GM08714 (cell line): ENCODE results near the gene ZBTB46.
"Not testable (repeated sequence)": the region's sequence is repeated elsewhere in the genome, so short reads cannot be mapped to it uniquely, and the experiment has no call there.

ENCODE experiments used
- H3K4me3 ChIP-seq: fragments of 200-500 bp; sonication (Bioruptor generic); 2 replicates; pipeline ENCODE4 v1.5.1; 2014; ENCODE audit warnings: mild to moderate bottlenecking, low read length, inconsistent platforms
- ZNF274 ChIP-seq: IDR thresholded peaks from 2 replicates; pipeline ENCODE4 v1.6.1; 2012; ENCODE audit warnings: mild to moderate bottlenecking, low read depth, low read length

ZBTB46 gene

GRCh38 chr20:63861981-63862901 is 31.2 kb upstream of the ZBTB46 start:
- H3K4me3 ChIP-seq = no peak overlapping the region
- no peak for TF ChIP-seq ZNF274

GRCh38 chr20:63861365-63861934 is 30.4 kb upstream of the ZBTB46 start, which contains the start of gene ABHD16B:
Gene ABHD16B, plus strand, starts transcription at chr20:63861498. Its CDS starts 43 bp downstream, at chr20:63861541.
- H3K4me3 ChIP-seq = no peak within 1 kb of the TSS
- no peak for TF ChIP-seq ZNF274

- TF ChIP-seq ZNF274 = no peak
- no peak overlapping the region for H3K4me3 ChIP-seq
These were observed 29.4 kb upstream of the ZBTB46 start for GRCh38 chr20:63860325-63861051.

DNA sequence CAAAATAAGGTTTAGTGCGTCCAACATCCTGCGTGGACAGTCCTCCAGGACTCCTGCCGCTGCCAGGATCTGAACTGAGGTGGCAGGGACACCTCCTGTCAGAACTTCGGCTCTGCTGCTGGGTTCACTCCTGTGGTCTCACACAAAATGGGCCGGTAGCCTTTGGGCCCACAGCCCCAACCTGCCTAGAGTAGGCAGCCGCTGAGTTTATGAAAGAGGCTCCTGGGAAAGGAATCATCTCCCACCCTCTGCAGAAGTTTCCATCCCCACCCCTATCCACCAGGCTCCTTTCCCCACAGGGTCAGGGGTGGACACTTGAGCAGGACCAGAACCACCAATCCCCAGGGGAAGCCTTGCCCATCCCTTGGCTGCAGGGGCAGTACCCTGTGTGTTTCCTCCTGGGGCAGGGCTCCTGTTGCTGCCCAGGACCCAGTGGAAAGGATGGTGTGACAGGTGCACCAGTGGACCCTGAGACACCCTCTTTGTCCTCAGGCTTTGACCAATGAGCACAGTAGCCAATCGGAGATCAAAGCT is 28.2 kb upstream of the ZBTB46 start:
- no peak for TF ChIP-seq ZNF274
- H3K4me3 ChIP-seq = no peak overlapping the region

- H3K4me3 ChIP-seq = no peak overlapping the region
- no peak for TF ChIP-seq ZNF274
These were observed 27.5 kb upstream of the ZBTB46 start for GRCh38 chr20:63858393-63859165.

- H3K4me3 ChIP-seq = no peak overlapping the region
- no peak for TF ChIP-seq ZNF274
These were observed 26.8 kb upstream of the ZBTB46 start for GRCh38 chr20:63857764-63858392.

GRCh38 chr20:63856098-63856511 is 25.0 kb upstream of the ZBTB46 start:
- no peak overlapping the region for H3K4me3 ChIP-seq

DNA sequence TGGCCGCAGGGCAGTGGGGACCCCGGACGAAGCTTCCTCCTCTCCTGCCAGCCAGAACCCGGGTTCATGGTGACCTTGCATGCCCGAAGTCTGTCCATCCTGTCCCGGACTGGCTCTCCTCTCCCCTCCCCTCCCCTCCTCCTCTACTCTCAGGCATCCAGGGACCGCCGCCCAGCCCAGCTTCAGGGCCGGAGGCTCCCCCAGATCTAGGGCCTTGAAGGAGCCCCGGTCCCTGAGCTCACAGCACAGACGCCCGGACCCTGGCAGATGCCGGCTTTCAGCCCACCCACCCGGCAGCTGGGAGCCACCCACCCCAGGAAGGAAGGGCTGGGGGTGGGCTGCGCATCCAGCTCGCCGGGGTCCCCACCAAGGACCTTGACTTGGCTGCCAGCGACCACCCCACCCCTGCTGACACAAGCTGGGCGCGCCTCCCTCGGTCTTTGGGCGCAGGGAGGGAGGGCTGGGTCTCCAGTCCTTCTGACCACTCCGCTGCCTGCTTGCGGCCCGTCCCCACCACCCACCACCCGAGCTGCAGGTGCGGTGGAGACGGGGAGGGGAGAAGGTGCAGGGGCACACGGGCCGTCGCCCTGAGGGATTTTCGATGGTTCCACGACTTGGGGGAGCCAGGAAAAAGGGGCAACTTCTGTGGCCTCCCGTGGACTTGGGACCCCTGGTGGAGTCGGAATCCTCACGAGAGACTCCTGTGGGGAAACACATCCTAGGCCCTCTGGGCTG is 24.5 kb upstream of the ZBTB46 start:
- TF ChIP-seq ZNF274 = no peak

More at GRCh38 chr20:63856098-63856511, 25.0 kb upstream of the ZBTB46 start:
- no peak for TF ChIP-seq ZNF274

DNA sequence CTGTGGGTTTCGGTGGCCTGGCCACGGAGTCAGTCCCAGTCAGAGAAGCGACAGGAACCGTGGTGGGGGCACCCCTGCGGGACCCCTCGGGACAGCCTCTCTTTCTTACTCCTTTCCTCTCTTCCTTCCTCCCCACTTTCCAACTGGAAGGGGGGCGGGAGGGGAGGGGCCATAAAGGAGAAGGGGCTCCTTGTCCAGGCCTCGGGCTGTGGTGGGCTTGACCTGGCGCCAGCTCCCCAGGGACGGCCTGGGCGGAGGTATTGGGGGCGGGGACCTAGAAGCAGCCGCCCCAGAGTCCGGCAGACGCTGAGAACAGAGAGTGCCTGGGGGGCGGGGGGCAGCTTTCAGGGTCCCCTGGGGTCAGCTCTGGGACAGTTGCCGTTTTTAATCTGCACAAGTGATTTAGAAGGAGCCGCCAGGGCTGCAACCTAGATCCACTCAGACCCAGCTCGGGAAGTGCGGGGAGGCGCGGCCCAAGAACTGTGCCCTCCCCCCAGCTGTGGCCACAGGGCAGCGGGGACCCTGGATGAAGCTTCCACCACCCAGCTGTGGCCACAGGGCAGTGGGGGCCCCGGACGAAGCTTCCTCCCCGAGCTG is 23.8 kb upstream of the ZBTB46 start:
- no peak overlapping the region for H3K4me3 ChIP-seq
- TF ChIP-seq ZNF274 = no peak

More for the DNA sequence above, 24.5 kb upstream of the ZBTB46 start:
- H3K4me3 ChIP-seq = no peak overlapping the region

DNA sequence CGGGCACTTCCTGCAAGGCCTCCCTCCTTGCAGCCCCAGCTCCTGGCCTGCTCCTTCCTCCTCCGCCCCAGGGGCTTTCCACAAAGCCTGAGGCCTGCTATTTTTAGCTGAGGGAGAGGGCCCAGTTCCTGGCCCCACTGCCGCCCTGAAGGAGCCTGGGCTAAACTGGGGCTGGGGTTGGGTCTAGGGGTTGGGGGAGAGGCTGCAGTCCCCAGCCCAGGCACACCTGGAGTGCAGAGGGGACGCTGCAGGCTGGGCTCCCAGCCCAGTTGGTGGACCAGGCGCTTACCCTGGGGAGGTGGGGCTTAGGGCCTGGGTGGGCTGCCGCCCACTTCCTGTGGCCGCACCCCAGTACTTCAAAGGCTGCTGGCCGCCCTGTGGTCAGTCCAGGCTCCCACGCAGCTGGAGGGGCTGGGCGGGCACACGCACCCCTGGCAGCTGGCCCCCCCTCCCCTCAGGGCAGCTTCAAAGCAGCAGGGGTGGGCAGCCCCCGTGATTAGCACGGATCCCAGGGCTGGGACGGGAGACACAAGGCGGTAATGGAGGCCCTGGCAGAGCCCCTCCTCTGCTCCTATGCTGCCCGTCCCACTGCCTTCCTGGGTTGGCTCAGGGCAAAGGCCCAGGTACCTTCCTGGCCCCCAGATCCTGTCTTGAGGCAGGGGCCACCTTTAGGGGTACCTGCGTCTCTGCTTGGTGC is 23.2 kb upstream of the ZBTB46 start:
- H3K4me3 ChIP-seq = no peak overlapping the region
- TF ChIP-seq ZNF274 = no peak

DNA sequence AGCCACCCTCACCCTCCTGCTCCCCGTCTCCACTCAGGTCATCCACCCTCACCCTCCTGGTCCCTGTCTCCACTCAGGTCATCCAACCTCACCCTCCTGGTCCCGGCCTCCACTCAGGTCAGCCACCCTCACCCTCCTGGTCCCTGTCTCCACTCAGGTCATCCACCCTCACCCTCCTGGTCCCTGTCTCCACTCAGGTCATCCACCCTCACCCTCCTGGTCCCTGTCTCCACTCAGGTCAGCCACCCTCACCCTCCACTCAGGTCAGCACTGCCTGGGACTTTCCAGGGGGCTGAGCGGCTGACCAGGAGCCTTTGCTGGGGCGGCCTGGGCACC is 22.6 kb upstream of the ZBTB46 start:
- H3K4me3 ChIP-seq = not testable (repeated sequence)

DNA sequence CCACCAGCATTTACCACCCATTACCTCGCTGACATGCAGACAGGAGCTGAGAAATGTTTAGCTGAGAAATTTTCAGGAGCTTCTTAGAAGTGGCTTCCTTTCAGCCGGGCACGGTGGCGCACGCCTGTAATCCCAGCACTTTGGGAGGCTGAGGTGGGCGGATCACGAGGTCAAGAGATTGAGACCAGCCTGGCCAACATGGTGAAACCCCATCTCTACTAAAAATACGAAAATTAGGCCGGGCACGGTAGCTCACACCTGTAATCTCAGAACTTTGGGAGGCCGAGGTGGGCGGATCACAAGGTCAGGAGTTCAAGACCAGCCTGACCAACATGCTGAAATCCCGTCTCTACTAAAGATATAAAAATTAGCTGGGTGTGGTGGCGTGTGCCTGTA is 20.5 kb upstream of the ZBTB46 start:
- H3K4me3 ChIP-seq = not testable (repeated sequence)
